OCI-LY7 (cell line): ENCODE results near the gene LMNTD2. TPM values are rescaled to one million over a fixed set of nuclear protein-coding genes. Genes with fewer than 3 reads are reported as not detected.

ENCODE experiments used
- BruUV-seq: library from RNA; stranded (reverse); fragments of 400-500 nt; replicated peaks from 2 replicates; lab custom pipeline; 2021; lab: Mats Ljungman, UMichigan
- CTCF ChIA-PET: fragments of 300-600 bp; sonication (Branson Sonifier 250); formaldehyde crosslinking; loops from one replicate; lab custom pipeline; 2022; ENCODE audit warnings: antibody characterized with exemption; ENCODE audit not compliant: unreplicated experiment; lab: Charles Lee
- POLR2A ChIA-PET: fragments of 300-600 bp; sonication (Branson Sonifier 250); formaldehyde crosslinking; loops from one replicate; lab custom pipeline; 2022; ENCODE audit warnings: antibody characterized with exemption; lab: Charles Lee
- DNase-seq: peaks from one replicate; pipeline ENCODE4 v3.0.0-alpha.2; 2015; ENCODE audit warnings: low spot score
- H2AFZ ChIP-seq: fragments of 200-600 bp; sonication (generic), shearing (Covaris generic); 2 replicates; pipeline ENCODE4 v1.6.1; 2014; ENCODE audit warnings: mild to moderate bottlenecking, antibody characterized with exemption, low read length, moderate library complexity
- H3K27ac ChIP-seq: fragments of 200-600 bp; sonication (generic); 2 replicates; pipeline ENCODE4 v1.5.1; 2014; ENCODE audit warnings: mixed run types, low read depth, mild to moderate bottlenecking, moderate library complexity, low read length, inconsistent platforms; ENCODE audit not compliant: poor library complexity, severe bottlenecking
- H3K36me3 ChIP-seq: fragments of 200-600 bp; sonication (generic); 2 replicates; pipeline ENCODE4 v1.6.1; 2014; ENCODE audit warnings: mild to moderate bottlenecking, antibody characterized with exemption, low read length, moderate library complexity, mixed read lengths; ENCODE audit not compliant: insufficient read depth
- H3K4me1 ChIP-seq: fragments of 200-600 bp; sonication (generic); 2 replicates; pipeline ENCODE4 v1.5.1; 2014; ENCODE audit warnings: mild to moderate bottlenecking, low read length; ENCODE audit not compliant: insufficient read depth, poor library complexity, severe bottlenecking
- H3K4me2 ChIP-seq: fragments of 200-600 bp; sonication (generic); 2 replicates; pipeline ENCODE4 v1.6.1; 2014; ENCODE audit warnings: mild to moderate bottlenecking, low read length
- H3K4me3 ChIP-seq: fragments of 200-600 bp; sonication (generic); 2 replicates; pipeline ENCODE4 v1.5.1; 2014; ENCODE audit warnings: mild to moderate bottlenecking, low read depth, low read length; ENCODE audit not compliant: poor library complexity, severe bottlenecking
- H3K79me2 ChIP-seq: fragments of 200-600 bp; sonication (generic); 2 replicates; pipeline ENCODE4 v1.6.1; 2016; ENCODE audit warnings: low read depth, mild to moderate bottlenecking, low read length, moderate library complexity, mixed read lengths; ENCODE audit not compliant: insufficient read depth
- H3K9me2 ChIP-seq: fragments of 200-600 bp; sonication (generic); 2 replicates; pipeline ENCODE4 v1.6.1; 2016; ENCODE audit warnings: mild to moderate bottlenecking, low read length, mixed read lengths; ENCODE audit not compliant: insufficient read depth
- H3K9me3 ChIP-seq: fragments of 200-600 bp; sonication (generic); 2 replicates; pipeline ENCODE4 v1.6.1; 2014; ENCODE audit warnings: mild to moderate bottlenecking, mixed run types, low read length, mixed read lengths
- H4K20me1 ChIP-seq: fragments of 200-600 bp; sonication (generic); 2 replicates; pipeline ENCODE4 v1.6.1; 2014; ENCODE audit warnings: mild to moderate bottlenecking, antibody characterized with exemption, low read length, moderate library complexity, mixed read lengths; ENCODE audit not compliant: insufficient read depth
- CTCF ChIP-seq: fragments of 200-600 bp; sonication (generic); conservative IDR thresholded peaks from 2 replicates; pipeline ENCODE4 v1.5.1; 2014; ENCODE audit warnings: mild to moderate bottlenecking, antibody characterized with exemption, low read length, moderate library complexity, mixed read lengths
- EZH2phosphoT487 ChIP-seq: fragments of 200-600 bp; sonication (generic); IDR thresholded peaks from 2 replicates; pipeline ENCODE4 v1.6.1; 2018; ENCODE audit warnings: low read depth, borderline replicate concordance, mild to moderate bottlenecking, mixed run types, antibody characterized with exemption, low read length, moderate library complexity, mixed read lengths
- intact Hi-C: fragments of 100-400 bp; cut with micrococcal nuclease; formaldehyde crosslinking; loops from one replicate; pipeline ENCODE4 v1.10.0; 2022; ENCODE audit not compliant: unreplicated experiment
- total RNA-seq, 2 experiments: library from RNA; depleted of rRNA in 1 of 2; stranded (reverse); fragments of >200 nt in 1 of 2; shearing (Covaris generic) in 1 of 2; gene quantifications; 2 replicates each; pipeline ENCODE4 v1.2.3, GENCODE V29; 2014 to 2022

The LMNTD2 gene
- total RNA-seq, 2 experiments from 2014 or later = 4.7 to 17.7 TPM

DNA sequence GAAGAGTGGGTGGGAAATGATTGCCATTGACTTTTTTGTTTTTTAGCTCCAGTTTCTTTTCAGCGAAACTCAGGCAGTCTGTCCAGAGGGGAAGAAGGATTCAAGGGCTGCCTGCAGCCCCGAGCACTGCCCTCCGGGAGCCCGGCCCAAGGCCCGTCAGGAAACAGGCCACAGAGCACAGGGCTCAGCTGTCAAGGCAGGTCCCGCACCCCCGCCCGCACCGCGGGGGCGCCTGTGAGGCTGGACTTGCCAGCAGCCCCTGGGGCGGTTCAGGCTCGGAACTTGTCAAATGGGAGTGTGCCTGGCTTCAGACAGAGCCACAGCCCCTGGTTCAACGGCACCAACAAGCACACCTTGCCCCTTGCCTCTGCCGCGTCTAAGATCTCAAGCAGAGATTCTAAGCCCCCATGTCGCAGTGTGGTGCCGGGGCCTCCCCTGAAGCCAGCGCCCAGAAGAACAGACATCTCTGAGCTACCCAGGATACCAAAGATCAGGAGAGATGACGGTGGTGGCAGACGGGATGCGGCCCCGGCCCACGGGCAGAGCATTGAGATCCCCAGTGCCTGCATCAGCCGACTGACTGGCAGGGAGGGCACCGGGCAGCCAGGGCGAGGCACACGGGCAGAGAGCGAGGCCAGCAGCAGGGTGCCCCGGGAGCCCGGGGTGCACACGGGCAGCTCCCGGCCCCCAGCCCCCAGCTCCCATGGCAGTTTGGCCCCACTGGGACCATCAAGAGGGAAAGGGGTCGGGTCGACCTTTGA, 46.7 kb upstream of the LMNTD2 start:
- intact Hi-C loops = no loop called here
- POLR2A ChIA-PET = no interaction called here
- H3K9me2 ChIP-seq = no peaks in the 10 kb centered on the region
- peaks cover 98% of the 10 kb centered on the region for H3K36me3 ChIP-seq
- CTCF ChIA-PET = no interaction called here
- TF ChIP-seq EZH2phosphoT487 = no peak
- no peak for TF ChIP-seq CTCF
- no peaks in the 10 kb centered on the region for H3K79me2 ChIP-seq
- H3K9me3 ChIP-seq = no peaks in the 10 kb centered on the region
- H2AFZ ChIP-seq = no peak overlapping the region
- no peaks in the 10 kb centered on the region for H4K20me1 ChIP-seq
- no peak overlapping the region for H3K4me2 ChIP-seq
- H3K27ac ChIP-seq = no peak overlapping the region
- H3K4me3 ChIP-seq = no peak overlapping the region
- DNase-seq = no peak
- no peaks in the 10 kb centered on the region for H3K4me1 ChIP-seq
- no TSS peak for BruUV-seq

DNA sequence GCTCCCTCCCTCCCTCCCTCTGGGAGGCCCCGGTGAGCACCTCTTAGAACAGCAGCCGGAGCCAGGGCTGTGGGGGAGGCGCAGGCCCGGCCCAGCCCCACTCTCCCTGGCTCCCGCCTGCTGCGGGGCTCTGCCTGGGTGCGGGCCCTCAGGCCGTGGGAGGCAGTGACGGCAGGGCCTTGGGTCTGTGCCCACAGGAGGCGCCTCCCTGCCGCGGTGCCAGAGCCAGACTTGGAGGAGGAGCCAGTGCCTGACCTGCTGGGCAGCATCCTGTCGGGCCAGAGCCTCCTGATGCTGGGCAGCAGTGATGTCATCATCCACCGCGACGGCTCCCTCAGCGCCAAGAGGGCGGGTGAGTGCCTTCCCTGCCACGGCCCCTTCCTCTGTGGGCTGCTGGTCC, 45.7 kb upstream of the LMNTD2 start:
- H3K9me3 ChIP-seq = no peaks in the 10 kb centered on the region
- H3K4me2 ChIP-seq = no peak overlapping the region
- no peak overlapping the region for H3K4me3 ChIP-seq
- no peaks in the 10 kb centered on the region for H3K4me1 ChIP-seq
- peaks cover 98% of the 10 kb centered on the region for H3K36me3 ChIP-seq
- POLR2A ChIA-PET = no interaction called here
- DNase-seq = no peak
- H4K20me1 ChIP-seq = no peaks in the 10 kb centered on the region
- CTCF ChIA-PET = no interaction called here
- no peak overlapping the region for H2AFZ ChIP-seq
- H3K79me2 ChIP-seq = no peaks in the 10 kb centered on the region
- H3K27ac ChIP-seq = no peak overlapping the region
- no peak for TF ChIP-seq EZH2phosphoT487
- no peaks in the 10 kb centered on the region for H3K9me2 ChIP-seq
- intact Hi-C loops = no loop called here
- no TSS peak for BruUV-seq

DNA sequence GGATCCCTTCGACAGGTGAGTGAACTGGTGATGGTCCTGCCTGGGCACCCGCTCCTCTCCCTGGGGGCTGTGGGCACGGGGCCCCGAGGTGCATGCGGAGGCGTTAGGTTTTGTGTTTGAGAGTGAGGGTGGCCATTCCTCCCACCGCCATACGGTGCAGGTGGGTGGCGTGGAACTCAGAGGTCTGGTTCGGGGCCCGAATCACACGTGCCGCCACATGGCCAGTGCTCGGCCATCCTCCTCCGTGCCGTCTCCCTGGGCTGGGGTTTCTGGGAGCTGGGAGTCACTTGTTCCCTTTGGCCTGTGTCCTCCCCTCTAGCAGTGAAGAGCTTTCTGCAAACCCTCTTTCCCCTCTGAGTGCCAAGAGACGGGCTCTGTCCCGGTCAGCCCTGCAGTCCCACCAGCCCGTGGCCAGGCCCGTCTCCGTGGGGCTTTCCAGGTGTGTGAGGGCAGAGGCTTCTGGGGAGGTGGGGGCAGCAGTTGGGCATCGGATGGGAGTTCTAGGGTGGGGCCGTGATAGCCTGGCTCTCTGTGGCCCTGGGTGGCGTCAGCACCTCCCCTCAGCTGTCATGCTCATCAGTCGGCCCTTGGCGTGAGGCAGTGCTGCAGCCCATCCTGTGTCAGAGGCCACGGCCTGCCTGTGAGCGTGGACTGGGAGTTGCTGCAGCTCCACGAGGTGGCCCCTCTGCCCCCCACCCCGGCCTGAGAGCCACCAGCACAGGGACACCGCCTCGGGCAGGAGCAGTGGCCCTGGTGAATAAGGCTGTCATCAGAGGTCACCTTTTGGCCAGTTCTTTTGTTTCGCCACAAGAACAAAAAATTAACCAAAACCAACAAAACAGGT, 45.0 kb upstream of the LMNTD2 start:
- H3K79me2 ChIP-seq = no peaks in the 10 kb centered on the region
- no peaks in the 10 kb centered on the region for H3K9me3 ChIP-seq
- no peaks in the 10 kb centered on the region for H4K20me1 ChIP-seq
- no peaks in the 10 kb centered on the region for H3K9me2 ChIP-seq
- no peak for DNase-seq
- TF ChIP-seq CTCF (no peak), EZH2phosphoT487 (no peak)
- intact Hi-C loops = no loop called here
- no peak overlapping the region for H2AFZ ChIP-seq
- H3K27ac ChIP-seq = no peak overlapping the region
- H3K4me3 ChIP-seq = no peak overlapping the region
- H3K4me1 ChIP-seq = no peaks in the 10 kb centered on the region
- ChIA-PET CTCF (no interaction called here), POLR2A (no interaction called here)
- peaks cover 96% of the 10 kb centered on the region for H3K36me3 ChIP-seq
- no peak overlapping the region for H3K4me2 ChIP-seq
- BruUV-seq = no TSS peak
